ENCODE results near the gene ELK3.

DNA sequence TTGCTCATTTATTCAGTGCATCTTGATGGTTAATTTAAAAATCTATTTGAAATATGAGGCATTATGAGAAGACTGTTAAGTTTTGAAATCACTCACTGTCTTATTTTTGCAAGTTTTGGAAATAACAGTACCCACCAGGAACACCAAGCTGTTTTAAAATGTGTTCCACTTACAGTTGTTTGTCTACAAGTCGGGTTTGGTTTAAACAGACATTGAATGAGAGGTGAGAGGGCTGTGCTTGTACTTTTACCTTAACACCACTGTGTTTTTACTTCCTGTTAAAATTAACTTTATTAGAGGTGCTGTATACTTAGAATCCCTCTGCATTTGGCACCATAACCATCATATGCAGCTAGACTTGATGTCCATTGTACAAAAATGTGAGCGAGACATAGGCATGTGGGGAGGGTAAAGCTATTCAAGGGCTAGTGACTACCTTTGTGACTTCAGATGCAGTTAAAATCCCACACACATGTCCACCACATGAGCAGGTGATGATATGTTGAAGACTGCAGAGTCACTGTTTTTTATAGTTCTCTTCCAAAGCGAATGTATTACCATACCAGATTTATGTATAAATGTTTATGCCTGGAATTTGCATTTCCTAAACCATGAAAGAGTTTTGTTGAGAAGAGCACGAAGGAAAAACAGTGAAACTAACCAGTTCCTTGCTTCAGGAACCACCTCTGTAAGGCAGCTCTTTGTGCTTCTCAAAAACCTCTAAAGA, 12.9 kb downstream of the ELK3 start:
- no peak for TF ChIP-seq CTCF (conservative IDR thresholded peaks at IDR 0.05; ENCODE audit: low read length)
- TF ChIP-seq EZH2phosphoT487 (IDR thresholded peaks at IDR 0.05; ENCODE audit: borderline replicate concordance) = no peak

All from Loucy (cell line).